IPS-20b (cell line): ENCODE measurements around the gene THSD7A.

Source experiments
- H3K27ac ChIP-seq: one replicate; pipeline ENCODE4 v1.5.1; 2013; ENCODE audit warnings: low read length
- H3K27me3 ChIP-seq: 2 replicates; pipeline ENCODE4 v1.6.1; 2013; ENCODE audit warnings: mild to moderate bottlenecking, low read length, inconsistent platforms; ENCODE audit not compliant: insufficient read depth
- H3K36me3 ChIP-seq: 2 replicates; pipeline ENCODE4 v1.6.1; 2013; ENCODE audit warnings: low read depth, mild to moderate bottlenecking, inconsistent platforms, low read length, moderate library complexity; ENCODE audit not compliant: insufficient read depth
- H3K4me1 ChIP-seq: 2 replicates; pipeline ENCODE4 v1.6.1; 2013; ENCODE audit warnings: mild to moderate bottlenecking, control low read depth, inconsistent platforms, low read length, moderate library complexity; ENCODE audit not compliant: insufficient read depth
- H3K4me3 ChIP-seq: 2 replicates; pipeline ENCODE4 v1.5.1; 2013; ENCODE audit warnings: mild to moderate bottlenecking, low read length, inconsistent platforms
- H3K9ac ChIP-seq: 2 replicates; pipeline ENCODE4 v1.6.1; 2013; ENCODE audit warnings: low read depth, mild to moderate bottlenecking, inconsistent platforms, low read length, moderate library complexity
- H3K9me3 ChIP-seq: 2 replicates; pipeline ENCODE4 v1.6.1; 2013; ENCODE audit warnings: mild to moderate bottlenecking, low read depth, low read length, inconsistent platforms; ENCODE audit not compliant: insufficient read depth

Gene THSD7A

GRCh38 chr7:11714676-11715075 is 117.3 kb downstream of the THSD7A start:
- H3K36me3 ChIP-seq: no peaks in the 10 kb centered on the region
- no peaks in the 10 kb centered on the region for H3K9me3 ChIP-seq
- no peaks in the 10 kb centered on the region for H3K27me3 ChIP-seq
- H3K4me3 ChIP-seq: no peak overlapping the region
- H3K9ac ChIP-seq: no peak overlapping the region
- H3K4me1 ChIP-seq: peaks cover 10% of the 10 kb centered on the region; the same call in 1 of the 2 replicates
- no peak overlapping the region for H3K27ac ChIP-seq

GRCh38 chr7:11714205-11714604 is 117.8 kb downstream of the THSD7A start:
- Histone ChIP-seq H3K36me3 (no peaks in the 10 kb centered on the region), H3K27me3 (no peaks in the 10 kb centered on the region), H3K4me3 (no peak overlapping the region), H3K4me1 (peaks cover 10% of the 10 kb centered on the region; the same call in 1 of the 2 replicates), H3K9ac (no peak overlapping the region), H3K27ac (no peak overlapping the region), H3K9me3 (no peaks in the 10 kb centered on the region)

GRCh38 chr7:11713352-11713751 is 118.6 kb downstream of the THSD7A start:
- peaks cover 10% of the 10 kb centered on the region; the same call in 1 of the 2 replicates for H3K4me1 ChIP-seq
- H3K27ac ChIP-seq: no peak overlapping the region
- H3K9me3 ChIP-seq: no peaks in the 10 kb centered on the region
- no peaks in the 10 kb centered on the region for H3K27me3 ChIP-seq
- H3K4me3 ChIP-seq: no peak overlapping the region
- H3K9ac ChIP-seq: no peak overlapping the region
- H3K36me3 ChIP-seq: no peaks in the 10 kb centered on the region

- Histone ChIP-seq H3K4me1 (peaks cover 10% of the 10 kb centered on the region; the same call in 1 of the 2 replicates), H3K27ac (no peak overlapping the region), H3K36me3 (no peaks in the 10 kb centered on the region), H3K27me3 (no peaks in the 10 kb centered on the region), H3K9me3 (no peaks in the 10 kb centered on the region), H3K9ac (no peak overlapping the region), H3K4me3 (no peak overlapping the region)
Observed at GRCh38 chr7:11710377-11710776, 121.6 kb downstream of the THSD7A start.

- Histone ChIP-seq H3K27ac (no peak overlapping the region), H3K36me3 (no peaks in the 10 kb centered on the region), H3K4me1 (no peaks in the 10 kb centered on the region; the same call in 1 of the 2 replicates), H3K9ac (no peak overlapping the region), H3K27me3 (no peaks in the 10 kb centered on the region), H3K9me3 (no peaks in the 10 kb centered on the region), H3K4me3 (no peak overlapping the region)
Observed at GRCh38 chr7:11709196-11709595, 122.8 kb downstream of the THSD7A start.

- Histone ChIP-seq H3K27ac (no peak overlapping the region), H3K9ac (no peak overlapping the region), H3K4me1 (no peaks in the 10 kb centered on the region; the same call in 1 of the 2 replicates), H3K9me3 (no peaks in the 10 kb centered on the region), H3K36me3 (no peaks in the 10 kb centered on the region), H3K27me3 (no peaks in the 10 kb centered on the region), H3K4me3 (no peak overlapping the region)
Observed at GRCh38 chr7:11707606-11708193, 124.3 kb downstream of the THSD7A start.

- Histone ChIP-seq H3K9ac (no peak overlapping the region), H3K27ac (no peak overlapping the region), H3K27me3 (no peaks in the 10 kb centered on the region), H3K4me1 (no peaks in the 10 kb centered on the region; the same call in 1 of the 2 replicates), H3K36me3 (no peaks in the 10 kb centered on the region), H3K4me3 (no peak overlapping the region), H3K9me3 (no peaks in the 10 kb centered on the region)
Observed at GRCh38 chr7:11706666-11707605, 125.1 kb downstream of the THSD7A start.

DNA sequence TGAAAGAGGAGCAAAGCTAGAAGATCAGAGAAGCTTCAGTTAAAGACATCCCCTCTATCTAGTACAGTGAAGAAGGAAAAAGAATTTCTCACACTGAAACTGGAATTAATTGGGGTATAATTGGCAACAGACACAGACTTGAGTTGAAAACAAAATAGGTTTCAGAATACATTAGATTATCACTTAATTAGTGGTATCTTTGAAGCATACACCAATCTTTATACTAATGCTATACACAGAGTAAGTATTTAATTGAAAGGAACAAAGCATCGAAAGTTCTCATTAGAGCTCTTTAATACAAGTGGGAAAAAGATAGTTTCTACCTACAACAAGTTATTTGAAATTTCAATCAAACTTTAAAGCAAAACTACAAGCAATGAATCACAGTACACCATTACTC is 128.2 kb downstream of the THSD7A start:
- H3K36me3 ChIP-seq: no peaks in the 10 kb centered on the region
- H3K9me3 ChIP-seq: no peaks in the 10 kb centered on the region
- no peaks in the 10 kb centered on the region for H3K27me3 ChIP-seq
- H3K4me1 ChIP-seq: no peaks in the 10 kb centered on the region; the same call in 1 of the 2 replicates
- H3K9ac ChIP-seq: no peak overlapping the region
- no peak overlapping the region for H3K27ac ChIP-seq
- no peak overlapping the region for H3K4me3 ChIP-seq

GRCh38 chr7:11702938-11703337 is 129.1 kb downstream of the THSD7A start:
- Histone ChIP-seq H3K9me3 (no peaks in the 10 kb centered on the region), H3K4me1 (no peaks in the 10 kb centered on the region; the same call in 1 of the 2 replicates), H3K27me3 (no peaks in the 10 kb centered on the region), H3K4me3 (no peak overlapping the region), H3K9ac (no peak overlapping the region), H3K36me3 (no peaks in the 10 kb centered on the region), H3K27ac (no peak overlapping the region)

GRCh38 chr7:11701829-11702560 is 130.0 kb downstream of the THSD7A start:
- Histone ChIP-seq H3K27me3 (no peaks in the 10 kb centered on the region), H3K9ac (no peak overlapping the region), H3K36me3 (no peaks in the 10 kb centered on the region), H3K9me3 (no peaks in the 10 kb centered on the region), H3K27ac (no peak overlapping the region), H3K4me1 (no peaks in the 10 kb centered on the region; the same call in 1 of the 2 replicates), H3K4me3 (no peak overlapping the region)

GRCh38 chr7:11699666-11700065 is 132.3 kb downstream of the THSD7A start:
- Histone ChIP-seq H3K9me3 (no peaks in the 10 kb centered on the region), H3K27ac (no peak overlapping the region), H3K4me3 (no peak overlapping the region), H3K36me3 (no peaks in the 10 kb centered on the region), H3K9ac (no peak overlapping the region), H3K4me1 (no peaks in the 10 kb centered on the region; the same call in 1 of the 2 replicates), H3K27me3 (no peaks in the 10 kb centered on the region)
